Aorta (tissue), 5 donors: ENCODE results near the gene CARM1. TPM values are rescaled to one million over a fixed set of nuclear protein-coding genes. Genes with fewer than 3 reads are reported as not detected.
A peak's percentile ranks its signal among the peaks of the same experiment; 100 is the strongest.

ENCODE experiments used
- ATAC-seq: fragments of 200-7000 bp; cut with Tn5 transposase; one replicate; pipeline ENCODE4 v1.9.1; 2022; ENCODE audit warnings: moderate library complexity; ENCODE audit not compliant: low FRiP score
- DNase-seq, 2 donors: peaks; one replicate each; pipeline ENCODE4 v3.0.0-alpha.2; 2020
- H3K27ac ChIP-seq, 2 donors: one replicate each; pipeline ENCODE4 v1.5.1; 2013; ENCODE audit warnings: low read length in 2 of 2, mild to moderate bottlenecking in 2 of 2, moderate library complexity in 2 of 2, control low read depth in 1 of 2, inconsistent platforms in 1 of 2, low read depth in 1 of 2
- H3K27me3 ChIP-seq, 2 donors: one replicate each; pipeline ENCODE4 v1.6.1; 2013; ENCODE audit warnings: control low read depth in 1 of 2, low read length in 1 of 2, mild to moderate bottlenecking in 1 of 2, moderate library complexity in 1 of 2; ENCODE audit not compliant: insufficient read depth in 2 of 2, control insufficient read depth in 1 of 2
- H3K36me3 ChIP-seq, 2 donors: one replicate each; pipeline ENCODE4 v1.6.1; 2013; ENCODE audit warnings: control low read depth in 1 of 2, low read length in 1 of 2, mild to moderate bottlenecking in 1 of 2; ENCODE audit not compliant: insufficient read depth in 2 of 2, control insufficient read depth in 1 of 2
- H3K4me1 ChIP-seq, 2 donors: one replicate each; pipeline ENCODE4 v1.6.1; 2013; ENCODE audit warnings: low read length in 2 of 2, control low read depth in 1 of 2, mild to moderate bottlenecking in 1 of 2, moderate library complexity in 1 of 2; ENCODE audit not compliant: insufficient read depth in 2 of 2, control insufficient read depth in 1 of 2
- H3K4me3 ChIP-seq, 2 donors: one replicate each; pipeline ENCODE4 v1.5.1; 2013; ENCODE audit warnings: low read length in 2 of 2, control low read depth in 1 of 2, mild to moderate bottlenecking in 1 of 2
- H3K9me3 ChIP-seq: one replicate; pipeline ENCODE4 v1.6.1; 2013; ENCODE audit warnings: mild to moderate bottlenecking, low read length; ENCODE audit not compliant: control insufficient read depth
- WGBS, 2 donors: extraction: QIAGEN DNeasy Blood & Tissue Kit; methylation state at CpG; one replicate each; pipeline ENCODE4 v1.1.7; 2013; 5-methylcytosine and 5-hydroxymethylcytosine counted together
- intact Hi-C, 2 donors: fragments of 100-400 bp; cut with DNase I; formaldehyde crosslinking; loops; one replicate each; pipeline versions ENCODE4 v1.14.2 to v1.15.0; 2022
- polyA plus RNA-seq, 2 donors: library from polyadenylated mRNA; stranded (reverse); fragments of 200-250 nt; gene quantifications; one replicate each; pipeline ENCODE4 v1.2.3, GENCODE V29; 2013
- total RNA-seq, 2 donors: library from RNA; stranded (reverse); fragmentation: NEBNext Ultra II Directional; extraction: Animal tissue kit (Norgen Biotek cat#: 25700); gene quantifications; one replicate each; pipeline ENCODE4 v1.2.1, GENCODE V29; 2021
- donor health status: healthy with polysubstance abuse.
- donor health status: Bipolar disorder and iron deficiency.
- donor health status: DM: no; HTN: no; CAD: no.
- donor health status: DM: no; HTN: no; CAD: no.
- donor health status: DM: yes; HTN: yes; CAD: no.

CARM1 gene
- total and polyA plus RNA-seq, 4 donors, result 11.5 to 41.4 (median 25.9) TPM

DNA sequence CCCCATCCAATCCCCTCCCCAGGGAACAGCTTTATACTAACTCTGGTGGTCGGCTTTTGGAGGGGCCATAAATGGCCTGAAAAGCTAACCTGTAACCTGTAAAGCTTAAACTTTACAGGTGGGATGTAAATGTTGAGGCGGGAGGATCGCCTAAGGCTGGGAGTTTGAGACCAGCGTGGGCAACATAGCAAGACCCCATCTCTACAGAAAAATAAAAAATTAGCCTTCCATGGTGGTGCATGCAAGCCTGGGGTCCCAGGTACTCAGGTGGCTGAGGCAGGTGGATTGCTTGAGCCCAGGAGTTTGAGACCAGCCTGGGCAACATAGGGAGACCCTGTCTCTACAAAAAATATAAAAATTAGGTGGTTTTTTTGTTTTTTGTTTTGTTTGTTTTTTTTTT is 18.5 kb downstream of the CARM1 start:
- intact Hi-C loops, result no loop called here
- ATAC-seq (no peak), DNase-seq (no peak)
- Histone ChIP-seq H3K4me1 (no peaks in the 10 kb centered on the region), H3K27ac (no peak overlapping the region), H3K4me3 (no peak overlapping the region), H3K9me3 (no peaks in the 10 kb centered on the region), H3K27me3 (no peaks in the 10 kb centered on the region), H3K36me3 (no peaks in the 10 kb centered on the region)
- 90 to 97% methylated on average over 4 of the region's 4 CpGs for WGBS, 2 donors

DNA sequence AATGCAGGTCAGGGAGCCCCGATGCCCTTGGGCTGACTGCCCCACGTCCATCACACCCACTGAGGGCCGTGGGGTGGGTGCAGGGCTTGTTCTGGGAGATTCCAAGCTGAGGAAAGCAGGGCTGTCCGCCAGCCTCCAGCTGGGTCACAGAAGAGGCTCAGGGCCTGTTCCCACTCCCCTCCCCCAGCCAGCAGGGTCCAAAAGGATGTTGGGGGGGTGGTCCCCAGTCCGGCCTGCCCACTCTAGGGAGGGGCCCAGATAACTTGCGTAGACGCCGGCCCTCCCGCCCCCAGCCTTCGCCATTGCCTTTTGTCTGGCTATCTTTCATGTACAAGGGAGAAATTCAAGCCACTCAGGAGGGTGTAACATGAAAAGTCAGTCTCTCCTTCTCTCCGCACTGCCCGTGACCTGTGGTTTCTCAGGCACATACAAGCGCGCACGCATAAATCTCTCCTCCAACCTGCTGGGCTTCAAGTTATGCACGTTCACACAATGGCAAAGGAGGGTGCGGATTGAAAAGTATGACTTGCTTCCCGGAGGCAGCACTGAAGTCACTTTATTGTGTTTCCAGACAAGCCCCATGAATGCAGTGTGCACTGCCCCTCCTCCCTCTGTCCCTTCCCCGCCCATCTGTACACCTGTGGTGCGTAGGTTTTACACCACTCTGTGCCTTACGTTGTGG is 20.2 kb downstream of the CARM1 start:
- no peak overlapping the region for H3K4me3 ChIP-seq
- no peak overlapping the region for H3K27ac ChIP-seq
- 64 to 69% methylated on average over 21 of the region's 21 CpGs for WGBS, 2 donors
- intact Hi-C loops, result no loop called here
- H3K27me3 ChIP-seq, result no peaks in the 10 kb centered on the region
- ATAC-seq (peak; percentile 37), DNase-seq (no peak)
- no peaks in the 10 kb centered on the region for H3K4me1 ChIP-seq
- H3K9me3 ChIP-seq, result no peaks in the 10 kb centered on the region
- no peaks in the 10 kb centered on the region for H3K36me3 ChIP-seq

DNA sequence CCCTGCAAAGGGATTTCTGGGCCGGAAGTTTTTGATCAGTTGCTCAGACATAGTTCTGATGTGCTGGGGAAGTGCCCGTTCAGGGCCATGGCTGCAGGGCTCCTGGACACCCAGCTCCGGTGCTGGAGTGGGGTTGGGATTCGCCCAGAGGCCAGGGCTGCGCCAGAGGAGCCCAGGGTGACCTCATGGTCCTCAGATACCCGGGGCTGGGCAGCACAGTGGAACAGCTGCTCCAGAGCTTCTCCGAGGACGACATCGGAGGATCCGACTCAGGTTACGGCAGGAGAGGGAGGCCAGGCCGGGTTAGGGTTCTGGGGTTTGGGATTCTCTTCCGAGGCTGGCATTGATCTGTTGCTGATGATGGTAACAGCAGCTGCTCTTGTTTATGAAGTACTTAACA is 20.9 kb downstream of the CARM1 start:
- no peak overlapping the region for H3K27ac ChIP-seq
- no peak for ATAC-seq
- intact Hi-C loops, result no loop called here

DNA sequence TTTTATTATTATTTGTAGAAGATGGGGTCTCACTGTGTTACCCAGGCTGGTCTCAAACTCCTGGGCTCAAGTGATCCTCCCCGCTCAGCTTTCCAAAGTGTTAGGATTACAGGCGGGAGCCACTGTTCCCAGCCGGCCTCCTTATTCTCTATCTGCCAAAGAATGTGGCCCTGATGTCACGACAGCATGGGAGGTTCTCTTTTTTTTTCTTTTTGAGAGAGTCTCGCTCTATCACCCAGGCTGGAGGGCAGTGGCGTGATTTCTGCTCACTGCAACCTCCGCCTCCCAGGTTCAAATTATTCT is 23.5 kb downstream of the CARM1 start:
- no peaks in the 10 kb centered on the region for H3K36me3 ChIP-seq
- no peaks in the 10 kb centered on the region for H3K9me3 ChIP-seq
- H3K27ac ChIP-seq, result no peak overlapping the region
- H3K27me3 ChIP-seq, result no peaks in the 10 kb centered on the region
- no peak overlapping the region for H3K4me3 ChIP-seq
- ATAC-seq, result no peak
- WGBS, 2 donors, result 91 to 94% methylated on average over 7 of the region's 7 CpGs
- DNase-seq, result no peak
- no peaks in the 10 kb centered on the region for H3K4me1 ChIP-seq
- intact Hi-C loops, result no loop called here

More for the DNA sequence above, 20.9 kb downstream of the CARM1 start:
- no peaks in the 10 kb centered on the region for H3K36me3 ChIP-seq
- H3K4me3 ChIP-seq, result no peak overlapping the region
- H3K9me3 ChIP-seq, result no peaks in the 10 kb centered on the region
- no peaks in the 10 kb centered on the region for H3K27me3 ChIP-seq
- H3K4me1 ChIP-seq, result no peaks in the 10 kb centered on the region
- no peak for DNase-seq
- whole genome bisulfite sequencing, 2 donors, result 84 to 85% methylated on average over 13 of the region's 13 CpGs

DNA sequence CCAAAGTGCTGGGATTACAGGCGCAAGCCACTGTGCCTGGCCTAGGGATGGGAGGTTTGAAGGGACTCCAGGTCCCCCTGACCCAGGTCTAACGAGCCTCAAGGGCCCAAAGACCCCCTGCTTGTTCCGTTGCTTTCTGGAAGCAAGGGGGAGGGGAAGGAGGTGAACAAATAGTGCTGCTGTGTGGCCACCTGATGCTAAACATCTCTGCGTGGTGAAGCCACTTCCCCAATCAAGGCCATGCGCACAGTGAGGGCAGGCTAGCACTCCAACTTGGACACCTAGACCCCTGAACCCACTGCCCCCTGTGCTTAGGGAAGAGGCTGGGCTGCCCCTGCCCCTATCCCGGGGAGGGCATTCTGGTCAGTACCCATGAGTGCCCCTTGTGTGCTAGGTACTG is 24.0 kb downstream of the CARM1 start:
- Histone ChIP-seq H3K4me3 (no peak overlapping the region), H3K27ac (no peak overlapping the region), H3K36me3 (no peaks in the 10 kb centered on the region), H3K27me3 (no peaks in the 10 kb centered on the region), H3K9me3 (no peaks in the 10 kb centered on the region), H3K4me1 (no peaks in the 10 kb centered on the region)
- DNase-seq, result no peak
- 87 to 92% methylated on average over 6 of the region's 6 CpGs for WGBS, 2 donors
- intact Hi-C loops, result no loop called here
- ATAC-seq, result no peak

DNA sequence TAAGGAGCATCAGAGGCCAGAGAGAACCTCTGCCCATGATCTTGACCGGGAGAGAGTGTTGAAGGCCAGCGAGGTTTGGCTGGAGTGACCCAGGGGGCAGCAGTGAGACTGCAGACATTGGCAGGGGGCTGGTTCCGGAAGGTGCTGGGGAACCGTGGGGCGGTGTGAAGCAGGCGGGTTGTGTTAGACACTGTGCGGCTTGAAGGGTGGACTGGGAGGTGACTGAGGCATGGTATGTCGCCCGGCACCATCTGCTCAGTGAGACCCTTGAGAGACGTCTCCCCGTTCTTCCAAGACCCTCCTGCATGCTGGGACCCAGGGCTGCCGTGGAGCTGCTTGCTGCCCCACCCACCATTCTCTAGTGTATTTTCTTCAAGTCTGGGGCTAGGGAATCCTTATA is 24.6 kb downstream of the CARM1 start:
- H3K9me3 ChIP-seq, result no peaks in the 10 kb centered on the region
- H3K4me1 ChIP-seq, result no peaks in the 10 kb centered on the region
- H3K36me3 ChIP-seq, result no peaks in the 10 kb centered on the region
- ATAC-seq (no peak), DNase-seq (no peak)
- H3K27me3 ChIP-seq, result no peaks in the 10 kb centered on the region
- no peak overlapping the region for H3K4me3 ChIP-seq
- WGBS, 2 donors, result 87 to 88% methylated on average over 12 of the region's 12 CpGs
- intact Hi-C loops, result no loop called here
- no peak overlapping the region for H3K27ac ChIP-seq

DNA sequence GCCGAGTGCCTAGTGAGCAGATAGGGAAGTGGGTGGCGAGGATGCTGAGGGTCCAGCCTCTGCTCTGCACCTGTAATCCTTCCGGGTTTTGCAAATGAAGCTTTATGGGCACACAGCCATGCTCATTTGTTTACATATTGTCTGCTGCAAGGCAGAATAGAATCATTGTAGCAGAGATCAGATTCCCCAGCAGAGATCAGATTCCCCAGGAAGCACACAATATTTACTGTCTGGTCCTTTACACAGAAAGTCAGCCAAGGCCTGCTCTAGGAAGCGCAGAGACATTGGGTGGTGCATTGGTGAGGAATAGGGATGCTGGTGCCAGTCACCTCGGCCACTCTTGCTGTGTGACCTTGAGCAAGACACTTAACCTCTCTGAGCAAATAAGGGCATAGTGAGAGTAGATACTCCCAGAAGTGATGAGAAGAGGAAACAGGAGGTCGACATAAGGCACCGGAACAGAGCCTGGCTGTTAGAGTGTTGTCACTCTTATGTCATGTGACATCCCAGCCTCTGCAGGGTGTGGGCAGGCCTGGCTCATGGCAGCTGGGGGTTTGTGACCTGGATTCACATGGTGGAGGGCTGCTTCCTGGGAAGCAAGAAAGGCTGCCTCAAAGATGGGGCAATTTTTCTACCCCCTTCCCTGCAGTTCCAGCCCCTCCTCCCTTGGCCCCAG is 25.6 kb downstream of the CARM1 start:
- Histone ChIP-seq H3K4me1 (no peaks in the 10 kb centered on the region), H3K27ac (no peak overlapping the region), H3K9me3 (no peaks in the 10 kb centered on the region), H3K4me3 (no peak overlapping the region), H3K27me3 (no peaks in the 10 kb centered on the region), H3K36me3 (no peaks in the 10 kb centered on the region)
- ATAC-seq (no peak), DNase-seq (no peak)
- WGBS, 2 donors, result 76% methylated on average over 7 of the region's 7 CpGs
- intact Hi-C loops, result no loop called here

DNA sequence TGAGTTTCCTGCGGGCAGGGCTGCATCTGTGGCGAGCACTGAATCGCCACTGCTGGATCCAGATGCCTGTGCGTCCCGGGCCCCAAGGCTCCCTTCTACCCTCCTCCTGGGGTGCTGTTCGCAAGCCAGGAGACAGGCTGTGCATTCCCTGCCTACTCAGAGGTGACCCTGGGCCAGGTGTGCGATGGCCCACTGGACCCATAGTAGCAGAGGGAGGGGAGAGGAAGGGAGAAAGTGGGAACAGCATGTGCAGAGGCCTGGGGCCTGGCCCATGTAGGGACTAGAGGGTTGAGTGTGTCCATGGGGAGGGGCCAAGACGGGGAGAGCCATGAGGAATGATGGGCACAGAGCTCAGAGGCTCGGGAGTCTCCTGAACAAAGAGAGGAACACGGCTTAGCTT is 27.3 kb downstream of the CARM1 start:
- Histone ChIP-seq H3K27ac (no peak overlapping the region), H3K27me3 (no peaks in the 10 kb centered on the region), H3K36me3 (no peaks in the 10 kb centered on the region), H3K4me3 (no peak overlapping the region), H3K4me1 (no peaks in the 10 kb centered on the region), H3K9me3 (no peaks in the 10 kb centered on the region)
- 62 to 66% methylated on average over 10 of the region's 10 CpGs for WGBS, 2 donors
- intact Hi-C loops, result no loop called here
- no peak for ATAC-seq
- DNase-seq, result no peak

DNA sequence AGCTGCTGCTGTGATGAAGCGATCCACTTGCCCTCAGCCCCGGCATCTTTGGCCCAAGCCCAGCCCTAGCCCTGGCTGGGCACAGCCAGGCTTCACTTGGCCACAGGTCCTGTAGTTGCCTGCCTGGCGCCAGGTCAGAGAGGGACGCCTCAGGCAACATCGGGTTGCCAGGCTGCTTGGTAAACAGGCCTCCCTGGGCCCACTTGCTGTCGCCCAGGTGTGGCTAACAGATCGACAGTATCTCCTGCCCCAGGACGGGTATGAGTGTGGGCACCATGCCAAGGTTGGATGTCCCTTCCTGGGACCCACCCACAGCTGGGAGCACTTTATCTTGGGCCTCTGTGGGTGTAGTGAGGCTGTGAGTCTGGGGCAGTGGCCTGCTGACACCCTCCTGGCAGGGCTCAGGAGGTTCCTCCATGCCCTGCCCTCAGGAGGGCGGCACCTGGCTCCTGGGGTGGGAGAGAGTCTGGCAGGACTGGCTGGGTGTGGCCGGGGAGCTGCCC is 27.8 kb downstream of the CARM1 start:
- H3K36me3 ChIP-seq, result no peaks in the 10 kb centered on the region
- H3K4me1 ChIP-seq, result no peaks in the 10 kb centered on the region
- ATAC-seq, result no peak
- peak in 1 of 2 donors; percentile 66 for DNase-seq
- H3K27ac ChIP-seq, result no peak overlapping the region
- no peaks in the 10 kb centered on the region for H3K27me3 ChIP-seq
- intact Hi-C loops, result no loop called here
- H3K4me3 ChIP-seq, result no peak overlapping the region
- no peaks in the 10 kb centered on the region for H3K9me3 ChIP-seq
- 19 to 26% methylated on average over 10 of the region's 10 CpGs for WGBS, 2 donors
